ENCODE measurements around the gene NOXA1.

- TF ChIP-seq CTCF (IDR thresholded peaks at IDR 0.05) (no peak), POLR2A (IDR thresholded peaks at IDR 0.05) (no peak), EP300 (IDR thresholded peaks at IDR 0.05) (no peak)
Measured at GRCh38 chr9:137461316-137461662, 38.1 kb downstream of the NOXA1 start.
